ENCODE results near the gene IRF3.

- TF ChIP-seq CTCF (conservative IDR thresholded peaks at IDR 0.05; ENCODE audit: low read depth, low read length) (no peak), EZH2 (IDR thresholded peaks at IDR 0.05; ENCODE audit: borderline replicate concordance, low read depth, low read length, poor library complexity, severe bottlenecking) (no peak)
These were observed 26.1 kb downstream of the IRF3 start for GRCh38 chr19:49639401-49640112.

Data from A673 (cell line).